ENCODE measurements around the gene ATP6V0C.

DNA sequence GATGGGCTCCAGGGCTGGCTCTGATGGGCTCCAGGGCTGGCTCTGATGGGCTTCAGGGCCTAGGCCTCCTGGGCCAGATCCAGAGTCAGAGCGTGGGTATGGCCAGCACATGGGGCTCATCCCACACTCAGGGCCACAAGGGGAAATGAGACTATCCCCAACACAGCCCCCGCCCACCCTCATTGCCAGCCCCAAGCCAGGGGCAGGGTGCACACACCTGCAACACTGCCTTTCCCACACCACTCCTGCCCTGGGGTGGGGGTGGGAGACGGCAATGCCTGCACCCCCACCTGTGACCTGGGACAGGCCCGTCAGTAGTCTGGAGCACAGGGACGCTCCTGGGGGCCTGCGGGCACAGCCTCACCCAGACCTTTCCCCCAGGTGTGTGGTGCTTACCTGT is 14.3 kb upstream of the ATP6V0C start:
- no peak for TF ChIP-seq KLF6 (CRISPR knock-in tag; IDR thresholded peaks at IDR 0.05)
- no peak for TF ChIP-seq MXI1 (IDR thresholded peaks at IDR 0.05; ENCODE audit: borderline replicate concordance, low read depth, low read length)
